Neural cell (in vitro differentiated cells): ENCODE results near the gene PKDCC. TPM values are rescaled to one million over a fixed set of nuclear protein-coding genes. Genes with fewer than 3 reads are reported as not detected.

Source experiments
- H2AFZ ChIP-seq: fragments of 200-600, 300-800 bp; sonication (generic), shearing (Covaris generic); 2 replicates; pipeline ENCODE4 v1.6.0; 2014; ENCODE audit warnings: low read depth, mild to moderate bottlenecking, antibody characterized with exemption, low read length, moderate library complexity
- H3F3A ChIP-seq: fragments of 200-600 bp; shearing (Covaris generic); 2 replicates; pipeline ENCODE4 v1.6.1; 2016; ENCODE audit warnings: mild to moderate bottlenecking, moderate library complexity, mixed read lengths, antibody characterized with exemption, low read length; ENCODE audit not compliant: insufficient read depth, poor library complexity, severe bottlenecking
- H3K27ac ChIP-seq: fragments of 200-600, 300-800 bp; sonication (generic), shearing (Covaris generic); 2 replicates; pipeline ENCODE4 v1.5.1; 2014; ENCODE audit warnings: mild to moderate bottlenecking, low read length, moderate library complexity
- H3K27me3 ChIP-seq: fragments of 300-800, 200-600 bp; sonication (generic), shearing (Covaris generic); 2 replicates; pipeline ENCODE4 v1.6.0; 2014; ENCODE audit warnings: mild to moderate bottlenecking, low read depth, low read length, moderate library complexity; ENCODE audit not compliant: insufficient read depth
- H3K36me3 ChIP-seq: fragments of 300-800, 200-600 bp; sonication (generic), shearing (Covaris generic); 2 replicates; pipeline ENCODE4 v1.5.1; 2014; ENCODE audit warnings: mild to moderate bottlenecking, antibody characterized with exemption, low read length, moderate library complexity; ENCODE audit not compliant: insufficient read depth
- H3K4me2 ChIP-seq: fragments of 300-800, 200-600 bp; sonication (generic), shearing (Covaris generic); 2 replicates; pipeline ENCODE4 v1.6.0; 2014; ENCODE audit warnings: mild to moderate bottlenecking, low read length
- H3K4me3 ChIP-seq: fragments of 300-800, 200-600 bp; sonication (generic), shearing (Covaris generic); 2 replicates; pipeline ENCODE4 v1.5.1; 2014; ENCODE audit warnings: mild to moderate bottlenecking, low read length, moderate library complexity
- H3K79me2 ChIP-seq: fragments of 200-600 bp; shearing (Covaris generic); replicated peaks from 2 replicates; pipeline ENCODE4 v1.6.0; 2014; ENCODE audit warnings: mild to moderate bottlenecking, low read length, moderate library complexity; ENCODE audit not compliant: insufficient read depth
- H3K9ac ChIP-seq: fragments of 300-800, 200-600 bp; sonication (generic), shearing (Covaris generic); 2 replicates; pipeline ENCODE4 v1.6.1; 2016; ENCODE audit warnings: mild to moderate bottlenecking, low read length, mixed read lengths
- H3K9me2 ChIP-seq: fragments of 200-600 bp; shearing (Covaris generic); 2 replicates; pipeline ENCODE4 v1.6.1; 2016; ENCODE audit warnings: mild to moderate bottlenecking, low read length, mixed read lengths; ENCODE audit not compliant: insufficient read depth
- H3K9me3 ChIP-seq: fragments of 200-600, 300-800 bp; sonication (generic), shearing (Covaris generic); 2 replicates; pipeline ENCODE4 v1.6.1; 2016; ENCODE audit warnings: mild to moderate bottlenecking, mixed run types, low read length, moderate library complexity, mixed read lengths
- H4K20me1 ChIP-seq: fragments of 200-600 bp; shearing (Covaris generic); 2 replicates; pipeline ENCODE4 v1.6.1; 2016; ENCODE audit warnings: mild to moderate bottlenecking, mixed run types; ENCODE audit not compliant: insufficient read depth
- CTCF ChIP-seq: fragments of 450-650 bp; IDR thresholded peaks from 2 replicates; pipeline ENCODE4 v1.5.1; 2014; ENCODE audit warnings: antibody characterized with exemption, mild to moderate bottlenecking, moderate library complexity; ENCODE audit not compliant: poor library complexity, severe bottlenecking
- EP300 ChIP-seq: fragments of 450-650 bp; conservative IDR thresholded peaks from 2 replicates; pipeline ENCODE4 v1.6.1; 2014; ENCODE audit warnings: antibody characterized with exemption, mild to moderate bottlenecking, moderate library complexity; ENCODE audit not compliant: poor library complexity, severe bottlenecking
- EZH2 ChIP-seq: fragments of 200-600, 300-800 bp; shearing (Covaris generic), sonication (generic); IDR thresholded peaks from 2 replicates; pipeline ENCODE4 v1.6.1; 2014; ENCODE audit warnings: antibody characterized with exemption, low read length, borderline replicate concordance, mild to moderate bottlenecking; ENCODE audit not compliant: insufficient read depth, poor library complexity, severe bottlenecking
- MXI1 ChIP-seq: fragments of 450-650 bp; conservative IDR thresholded peaks from 2 replicates; pipeline ENCODE4 v1.6.1; 2014; ENCODE audit warnings: antibody characterized with exemption, mild to moderate bottlenecking; ENCODE audit not compliant: poor library complexity, severe bottlenecking
- POLR2AphosphoS5 ChIP-seq: IDR thresholded peaks from 2 replicates; pipeline ENCODE4 v1.6.1; 2012
- RAD21 ChIP-seq: fragments of 450-650 bp; conservative IDR thresholded peaks from 2 replicates; pipeline ENCODE4 v1.6.1; 2014; ENCODE audit warnings: antibody characterized with exemption, mild to moderate bottlenecking, moderate library complexity
- REST ChIP-seq: IDR thresholded peaks from 2 replicates; pipeline ENCODE4 v1.6.1; 2012; ENCODE audit warnings: borderline replicate concordance
- SMC3 ChIP-seq: fragments of 450-650 bp; conservative IDR thresholded peaks from 2 replicates; pipeline ENCODE4 v1.6.1; 2014; ENCODE audit warnings: antibody characterized with exemption, mild to moderate bottlenecking, moderate library complexity; ENCODE audit not compliant: poor library complexity
- TAF1 ChIP-seq: IDR thresholded peaks from 2 replicates; pipeline ENCODE4 v1.6.1; 2012; ENCODE audit warnings: low read depth
- polyA plus RNA-seq: library from polyadenylated mRNA; depleted of rRNA; stranded (reverse); fragments of >200 nt; gene quantifications from 2 replicates; pipeline ENCODE4 v1.2.3, GENCODE V29; 2014

PKDCC gene
- polyA plus RNA-seq, 1 donor from 2014 or later, result 37.4 TPM

GRCh38 chr2:42012651-42013050, 35.2 kb upstream of the PKDCC start:
- no peak overlapping the region for H3K4me3 ChIP-seq
- no peak overlapping the region for H3K9ac ChIP-seq

GRCh38 chr2:42013409-42013808, 34.4 kb upstream of the PKDCC start:
- Histone ChIP-seq H3K9me2 (no peaks in the 10 kb centered on the region), H3K4me3 (no peak overlapping the region), H3K79me2 (no peaks in the 10 kb centered on the region), H4K20me1 (no peaks in the 10 kb centered on the region), H3K27ac (no peak overlapping the region), H2AFZ (no peak overlapping the region), H3K4me2 (no peak overlapping the region), H3K27me3 (no peaks in the 10 kb centered on the region), H3K9me3 (no peaks in the 10 kb centered on the region), H3F3A (no peaks in the 10 kb centered on the region), H3K36me3 (no peaks in the 10 kb centered on the region), H3K9ac (no peak overlapping the region)
- TF ChIP-seq CTCF (no peak), REST (no peak), SMC3 (no peak), POLR2AphosphoS5 (no peak), MXI1 (no peak), TAF1 (no peak), EP300 (no peak), RAD21 (no peak), EZH2 (no peak)

More at GRCh38 chr2:42012651-42013050, 35.2 kb upstream of the PKDCC start:
- no peaks in the 10 kb centered on the region for H3K9me2 ChIP-seq
- no peak overlapping the region for H3K27ac ChIP-seq
- TF ChIP-seq REST, result no peak
- TF ChIP-seq POLR2AphosphoS5, result no peak
- no peak for TF ChIP-seq MXI1
- TF ChIP-seq SMC3, result no peak
- TF ChIP-seq TAF1, result no peak
- TF ChIP-seq EP300, result no peak
- H3K4me2 ChIP-seq, result no peak overlapping the region
- H3K36me3 ChIP-seq, result no peaks in the 10 kb centered on the region
- H3K9me3 ChIP-seq, result no peaks in the 10 kb centered on the region
- no peaks in the 10 kb centered on the region for H3K27me3 ChIP-seq
- H2AFZ ChIP-seq, result no peak overlapping the region
- no peaks in the 10 kb centered on the region for H4K20me1 ChIP-seq
- H3F3A ChIP-seq, result no peaks in the 10 kb centered on the region
- no peaks in the 10 kb centered on the region for H3K79me2 ChIP-seq
